Measurements from ENCODE around the gene OLFML2B. TPM values are rescaled to one million over a fixed set of nuclear protein-coding genes. Genes with fewer than 3 reads are reported as not detected.

Gene OLFML2B
- total RNA-seq, 1 experiment from 2014 or later: 1.4 TPM

- H4K91ac ChIP-seq (ENCODE audit: insufficient read length, low read depth, low read length): no peak overlapping the region
- no peak overlapping the region for H3K56ac ChIP-seq (ENCODE audit: insufficient read length, low read depth, low read length)
- no peak overlapping the region for H2BK12ac ChIP-seq (ENCODE audit: insufficient read length, low read depth, low read length)
- no peak overlapping the region for H2BK15ac ChIP-seq (ENCODE audit: low read depth, low read length)
- H3K79me2 ChIP-seq (ENCODE audit: insufficient read depth, low read length): no peaks in the 10 kb centered on the region
- H3K27me3 ChIP-seq (ENCODE audit: insufficient read depth, low read length): no peaks in the 10 kb centered on the region
- no peaks in the 10 kb centered on the region for H3K27me3 Mint-ChIP-seq (ENCODE audit: low read depth)
- H4K20me1 ChIP-seq (ENCODE audit: control insufficient read depth, insufficient read depth, insufficient read length): no peaks in the 10 kb centered on the region
- no peak overlapping the region for H2AFZ ChIP-seq (ENCODE audit: low read length)
- no peak overlapping the region for H2BK5ac ChIP-seq (ENCODE audit: insufficient read length, low read length)
- H2AK5ac ChIP-seq (ENCODE audit: insufficient read length, low read length): no peak overlapping the region
- no CpG with 5 or more reads among the region's 3 CpGs for WGBS (ENCODE audit: extremely low coverage, insufficient read length, low lambda C conversion rate)
- no peak overlapping the region for H3K27ac ChIP-seq (ENCODE audit: insufficient read length, low read depth, low read length)
- H3K23ac ChIP-seq (ENCODE audit: insufficient read length, low read depth, low read length): no peak overlapping the region
- H3K4me2 ChIP-seq (ENCODE audit: insufficient read depth, insufficient read length, low read length): no peak overlapping the region
- no peak overlapping the region for H4K8ac ChIP-seq (replicated peaks; ENCODE audit: insufficient read length, low read depth, low read length)
- H3K4me1 Mint-ChIP-seq: peaks cover 8 to 14% of the 10 kb centered on the region in 2 experiments
- no peaks in the 10 kb centered on the region for H3K4me1 ChIP-seq (ENCODE audit: insufficient read depth, low read length)
- no peak for DNase-seq
- no peak overlapping the region for H3K4me3 Mint-ChIP-seq
- H4K5ac ChIP-seq (ENCODE audit: insufficient read length, low read depth, low read length): no peak overlapping the region
- TF ChIP-seq, protein P1, sequence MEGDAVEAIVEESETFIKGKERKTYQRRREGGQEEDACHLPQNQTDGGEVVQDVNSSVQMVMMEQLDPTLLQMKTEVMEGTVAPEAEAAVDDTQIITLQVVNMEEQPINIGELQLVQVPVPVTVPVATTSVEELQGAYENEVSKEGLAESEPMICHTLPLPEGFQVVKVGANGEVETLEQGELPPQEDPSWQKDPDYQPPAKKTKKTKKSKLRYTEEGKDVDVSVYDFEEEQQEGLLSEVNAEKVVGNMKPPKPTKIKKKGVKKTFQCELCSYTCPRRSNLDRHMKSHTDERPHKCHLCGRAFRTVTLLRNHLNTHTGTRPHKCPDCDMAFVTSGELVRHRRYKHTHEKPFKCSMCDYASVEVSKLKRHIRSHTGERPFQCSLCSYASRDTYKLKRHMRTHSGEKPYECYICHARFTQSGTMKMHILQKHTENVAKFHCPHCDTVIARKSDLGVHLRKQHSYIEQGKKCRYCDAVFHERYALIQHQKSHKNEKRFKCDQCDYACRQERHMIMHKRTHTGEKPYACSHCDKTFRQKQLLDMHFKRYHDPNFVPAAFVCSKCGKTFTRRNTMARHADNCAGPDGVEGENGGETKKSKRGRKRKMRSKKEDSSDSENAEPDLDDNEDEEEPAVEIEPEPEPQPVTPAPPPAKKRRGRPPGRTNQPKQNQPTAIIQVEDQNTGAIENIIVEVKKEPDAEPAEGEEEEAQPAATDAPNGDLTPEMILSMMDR (conservative IDR thresholded peaks at IDR 0.05): no peak
- H3K14ac ChIP-seq (ENCODE audit: insufficient read depth, low read length): no peak overlapping the region
- H3K79me1 ChIP-seq (ENCODE audit: insufficient read depth, low read depth, low read length, poor library complexity, severe bottlenecking): no peaks in the 10 kb centered on the region
- H3K4ac ChIP-seq (ENCODE audit: low read depth, low read length): no peak overlapping the region
- no peaks in the 10 kb centered on the region; a peak in 1 of 5 replicates for H3K9me3 Mint-ChIP-seq
- H2BK20ac ChIP-seq (ENCODE audit: low read depth, low read length, poor library complexity, severe bottlenecking): no peak overlapping the region
- H2BK120ac ChIP-seq (ENCODE audit: low read depth, low read length, poor library complexity, severe bottlenecking): no peak overlapping the region
- no peak overlapping the region for H3T11ph ChIP-seq (ENCODE audit: low read length)
- H3K23me2 ChIP-seq (ENCODE audit: insufficient read length, low read depth, low read length, poor library complexity, severe bottlenecking): no peaks in the 10 kb centered on the region
- no peaks in the 10 kb centered on the region for H3K36me3 Mint-ChIP-seq (ENCODE audit: insufficient read depth in 1 of 3, low read depth in 3 of 3)
- no peak overlapping the region; a peak in 1 of 7 replicates for H3K27ac Mint-ChIP-seq
- H3K9me3 ChIP-seq (ENCODE audit: control insufficient read depth, low read depth, low read length): no peaks in the 10 kb centered on the region
- H3K18ac ChIP-seq (ENCODE audit: insufficient read length, low read depth, low read length): no peak overlapping the region
- no peak overlapping the region for H3K9ac ChIP-seq (ENCODE audit: extremely low read depth, insufficient read length, low read length)
Measured at GRCh38 chr1:162059721-162060120, 36.1 kb upstream of the OLFML2B start.

Data from H9 (cell line).